Coronary artery (tissue), 2 donors: ENCODE measurements around the gene CDC42BPB.

Experiments used
- DNase-seq: peaks from one replicate; pipeline ENCODE4 v3.0.0-alpha.2; 2017; ENCODE audit warnings: low spot score
- H3K27ac ChIP-seq, 2 donors: fragments of 200-600 bp; sonication (generic); one replicate each; pipeline ENCODE4 v1.5.1; 2016 to 2019
- H3K4me3 ChIP-seq: fragments of 200-600 bp; sonication (generic); 2 replicates; pipeline ENCODE4 v1.5.1; 2016; ENCODE audit warnings: mild to moderate bottlenecking, moderate library complexity
- TF ChIP-seq, protein P1 (sequence below): fragments of 200-600 bp; sonication (generic); IDR thresholded peaks from one replicate; pipeline ENCODE4 v1.5.1; 2019; ENCODE audit warnings: antibody characterized with exemption

The CDC42BPB gene

DNA sequence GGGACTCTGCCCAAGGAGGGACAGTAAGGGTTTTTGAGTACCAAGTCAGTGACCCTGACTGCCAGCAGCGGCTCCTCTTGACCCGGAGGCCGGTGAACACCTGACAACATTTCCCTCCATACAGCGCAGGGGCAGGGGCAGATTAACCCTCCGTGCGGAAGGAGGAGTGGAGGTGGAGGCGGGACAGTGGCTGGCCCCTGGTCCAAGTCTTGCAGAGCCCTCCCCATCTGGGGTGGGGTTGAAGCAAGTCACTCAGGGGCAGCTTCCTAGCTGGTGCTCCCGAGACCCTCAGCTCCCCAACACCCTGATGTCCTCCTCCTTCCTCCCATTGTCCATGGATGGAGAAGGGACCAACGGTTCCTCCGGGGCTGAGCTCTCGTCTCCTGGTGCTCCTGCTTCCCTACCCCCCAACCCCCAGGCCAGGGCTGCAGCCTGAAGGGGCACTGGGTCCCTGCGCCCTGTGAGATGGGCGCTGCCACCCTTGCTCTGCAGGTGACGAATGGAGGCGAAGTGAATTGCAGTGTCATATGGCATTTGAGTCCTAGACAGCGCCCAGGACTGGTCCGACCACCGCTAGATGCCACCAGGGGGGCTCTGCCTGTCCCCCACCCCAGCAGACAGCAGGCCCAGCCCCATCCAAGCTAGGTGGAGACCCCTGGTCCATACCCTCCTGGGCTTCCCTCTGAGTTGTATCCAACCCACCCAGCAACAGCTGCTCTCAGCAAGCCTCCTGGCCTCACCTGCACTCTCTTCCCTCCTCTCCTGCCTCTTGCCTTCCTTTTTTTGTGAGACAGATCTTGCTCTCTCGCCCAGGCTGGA is 141.8 kb downstream of the CDC42BPB start:
- no peak overlapping the region for H3K27ac ChIP-seq
- no peak for DNase-seq
- H3K4me3 ChIP-seq: no peak overlapping the region
- TF ChIP-seq, protein P1, sequence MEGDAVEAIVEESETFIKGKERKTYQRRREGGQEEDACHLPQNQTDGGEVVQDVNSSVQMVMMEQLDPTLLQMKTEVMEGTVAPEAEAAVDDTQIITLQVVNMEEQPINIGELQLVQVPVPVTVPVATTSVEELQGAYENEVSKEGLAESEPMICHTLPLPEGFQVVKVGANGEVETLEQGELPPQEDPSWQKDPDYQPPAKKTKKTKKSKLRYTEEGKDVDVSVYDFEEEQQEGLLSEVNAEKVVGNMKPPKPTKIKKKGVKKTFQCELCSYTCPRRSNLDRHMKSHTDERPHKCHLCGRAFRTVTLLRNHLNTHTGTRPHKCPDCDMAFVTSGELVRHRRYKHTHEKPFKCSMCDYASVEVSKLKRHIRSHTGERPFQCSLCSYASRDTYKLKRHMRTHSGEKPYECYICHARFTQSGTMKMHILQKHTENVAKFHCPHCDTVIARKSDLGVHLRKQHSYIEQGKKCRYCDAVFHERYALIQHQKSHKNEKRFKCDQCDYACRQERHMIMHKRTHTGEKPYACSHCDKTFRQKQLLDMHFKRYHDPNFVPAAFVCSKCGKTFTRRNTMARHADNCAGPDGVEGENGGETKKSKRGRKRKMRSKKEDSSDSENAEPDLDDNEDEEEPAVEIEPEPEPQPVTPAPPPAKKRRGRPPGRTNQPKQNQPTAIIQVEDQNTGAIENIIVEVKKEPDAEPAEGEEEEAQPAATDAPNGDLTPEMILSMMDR: no peak

DNA sequence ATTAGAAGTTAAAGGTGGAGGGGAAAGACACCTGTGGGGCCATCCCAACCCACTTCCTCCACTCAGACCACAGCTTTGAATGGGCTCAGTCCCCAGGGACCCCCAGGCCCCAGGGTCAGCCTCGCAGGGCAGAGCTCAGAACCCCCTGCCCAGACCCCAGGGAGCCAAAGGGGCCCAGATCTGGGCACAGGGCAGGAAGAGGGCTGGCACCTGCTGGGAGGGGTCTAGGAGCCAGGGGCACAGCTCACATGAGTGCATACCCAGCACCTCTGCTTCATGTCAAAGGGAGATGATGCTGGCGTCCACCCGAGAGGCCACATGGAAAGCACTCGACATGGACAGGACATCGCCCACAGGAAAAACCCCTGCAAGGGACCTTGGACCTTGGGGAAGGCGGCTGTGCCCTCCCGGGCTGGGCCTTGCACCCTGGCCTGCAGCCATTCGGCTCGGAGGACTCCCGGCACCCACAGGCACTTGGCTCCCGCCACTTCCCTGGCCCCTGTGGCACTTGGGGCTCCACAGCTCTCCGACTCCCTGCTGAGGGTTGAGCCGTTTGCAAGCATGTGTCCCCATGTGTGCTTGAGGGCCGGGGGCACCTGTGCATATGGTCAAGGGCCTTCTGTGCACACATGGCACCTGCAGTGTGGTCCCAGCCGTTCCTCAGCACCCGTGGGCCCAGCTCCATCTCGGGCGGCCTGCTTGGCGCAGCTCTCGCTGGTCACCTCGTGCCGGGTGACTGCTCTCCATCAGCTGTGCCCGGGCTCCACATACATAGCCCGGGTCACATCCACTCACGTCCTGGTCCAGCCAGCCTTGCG is 142.7 kb downstream of the CDC42BPB start:
- Histone ChIP-seq H3K4me3 (no peak overlapping the region), H3K27ac (no peak overlapping the region)

DNA sequence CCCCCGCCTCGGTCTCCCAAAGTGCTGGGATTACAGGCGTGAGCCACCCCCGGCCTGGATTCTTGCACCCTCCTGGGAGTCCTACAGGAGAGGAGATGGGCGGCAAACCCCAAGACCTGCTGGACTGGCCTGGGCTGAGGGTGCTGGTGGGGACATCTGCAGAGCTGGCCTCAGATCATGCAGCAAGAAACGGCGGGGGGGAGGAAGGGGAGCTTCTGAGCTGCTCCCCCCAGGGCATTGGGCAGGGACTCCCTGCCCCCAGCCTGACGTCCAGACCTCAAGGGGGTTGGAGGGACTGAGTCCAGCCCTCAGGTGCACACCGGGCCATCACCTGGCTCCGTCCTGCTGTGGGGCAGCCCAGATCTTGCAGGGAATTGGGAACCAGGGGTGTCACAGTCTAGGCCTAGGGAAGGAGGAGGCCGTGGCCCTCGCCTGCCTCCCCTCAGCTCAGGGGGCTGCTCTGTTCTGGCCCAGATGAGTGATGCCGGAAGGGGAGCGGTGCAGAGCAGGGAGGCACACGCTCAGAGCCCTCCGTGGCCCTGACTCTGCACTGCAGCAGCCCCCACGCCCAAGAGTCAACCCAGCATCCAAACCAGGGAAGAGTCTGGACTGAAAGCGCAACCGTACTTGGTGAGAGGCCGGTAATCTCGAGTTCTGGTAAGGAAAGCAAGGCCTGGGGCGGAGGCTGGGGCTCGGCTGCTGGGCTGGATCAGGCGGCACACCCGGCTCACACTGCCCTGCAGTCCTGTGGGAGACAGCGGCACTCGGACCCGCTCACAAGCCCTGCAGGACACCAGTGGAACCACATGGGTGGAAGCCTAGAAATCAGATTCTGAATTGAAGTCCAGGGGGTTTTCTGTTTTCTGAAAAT is 143.8 kb downstream of the CDC42BPB start:
- Histone ChIP-seq H3K4me3 (no peak overlapping the region), H3K27ac (no peak overlapping the region)
- no peak for DNase-seq
- TF ChIP-seq, protein P1: no peak

More for the DNA sequence above, 142.7 kb downstream of the CDC42BPB start:
- TF ChIP-seq, protein P1: no peak
- DNase-seq: no peak

DNA sequence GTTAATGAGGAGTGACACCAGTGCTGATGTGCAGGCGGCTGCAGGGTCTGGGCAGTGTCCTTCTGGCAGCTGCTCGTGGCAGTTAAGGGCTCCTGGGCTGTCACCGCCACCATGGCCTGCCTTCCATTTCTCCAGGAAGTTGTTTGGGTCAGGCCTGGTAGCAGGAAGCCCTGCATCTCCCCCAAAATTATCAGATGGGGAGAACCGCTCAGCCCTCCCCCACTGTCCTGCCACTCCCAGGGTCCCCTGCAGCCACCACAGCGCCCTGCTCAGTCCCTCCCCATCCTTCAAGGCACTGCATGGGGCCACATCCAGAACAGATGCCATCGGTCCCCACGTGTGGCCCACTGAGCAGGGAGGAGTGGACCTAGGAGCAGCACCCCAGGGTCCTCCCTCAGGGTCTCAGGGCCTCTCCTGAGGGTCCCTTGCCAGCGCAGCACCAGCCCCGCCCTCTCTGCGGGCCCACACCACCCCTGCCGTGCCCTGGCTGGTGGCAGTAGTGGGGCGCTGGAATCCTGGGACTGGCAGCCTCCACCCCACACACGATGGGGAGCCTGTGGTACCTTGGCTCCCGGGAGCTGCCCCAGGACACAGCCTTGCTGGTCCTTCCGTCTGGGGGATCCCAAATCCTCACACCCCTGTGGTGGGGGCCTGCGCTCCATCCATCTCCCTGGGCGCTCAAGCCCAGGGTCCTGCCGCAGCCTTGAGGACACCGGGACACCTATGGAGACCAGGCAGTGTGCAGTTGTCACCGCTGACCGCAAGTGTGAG is 145.2 kb downstream of the CDC42BPB start:
- Histone ChIP-seq H3K27ac (no peak overlapping the region), H3K4me3 (no peak overlapping the region)
- no peak for DNase-seq
- TF ChIP-seq, protein P1: no peak

DNA sequence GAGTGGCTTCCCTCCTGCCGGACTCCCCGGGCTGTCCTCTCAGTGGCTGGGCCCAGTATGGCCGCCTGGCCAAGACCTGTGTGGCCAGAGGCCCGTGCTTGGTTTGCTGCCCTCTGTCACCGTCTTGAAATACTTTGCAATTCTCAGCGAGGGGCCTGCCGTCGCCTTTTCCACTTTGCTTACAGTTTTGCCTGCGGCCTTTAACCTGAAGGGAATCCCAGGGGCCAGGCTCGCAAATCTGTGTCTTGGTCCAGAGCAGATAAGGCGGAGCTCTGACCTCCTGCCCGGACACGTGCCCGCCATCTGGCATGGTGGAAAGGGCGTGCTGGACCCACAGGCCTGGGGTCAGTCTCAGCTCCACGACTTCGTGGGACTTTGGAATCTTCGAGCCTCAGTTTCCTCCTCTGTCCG is 145.8 kb downstream of the CDC42BPB start:
- H3K27ac ChIP-seq: no peak overlapping the region
- no peak for DNase-seq

More for the DNA sequence above, 145.8 kb downstream of the CDC42BPB start:
- TF ChIP-seq, protein P1: no peak
- H3K4me3 ChIP-seq: no peak overlapping the region
